Measurements from ENCODE around the gene WNT3A. TPM values are rescaled to one million over a fixed set of nuclear protein-coding genes. Genes with fewer than 3 reads are reported as not detected.
A peak's percentile ranks its signal among the peaks of the same experiment; 100 is the strongest.
"Not testable (repeated sequence)": the region's sequence is repeated elsewhere in the genome, so short reads cannot be mapped to it uniquely, and the experiment has no call there.

The WNT3A gene
- total and polyA plus RNA-seq, 3 experiments from 2014 or later: not detected

GRCh38 chr1:228019722-228020083 lies 12.9 kb downstream of the WNT3A start:
- H3K36me3 Mint-ChIP-seq; DNase-seq; H3K27me3 ChIP-seq (ENCODE audit: insufficient read depth, low read length, poor library complexity, severe bottlenecking); H3K4me1 ChIP-seq (ENCODE audit: insufficient read depth, low read length); POLR2A ChIA-PET; CTCF ChIA-PET; H3K36me3 ChIP-seq (ENCODE audit: insufficient read depth, low read length); H3K4me1 Mint-ChIP-seq; H3K4me3 Mint-ChIP-seq; H3K4me3 ChIP-seq (ENCODE audit: low read length); H3K9me3 ChIP-seq (ENCODE audit: low read length); H3K27ac ChIP-seq (ENCODE audit: low read depth, low read length); H3K27ac Mint-ChIP-seq; H3K9me3 Mint-ChIP-seq; H3K27me3 Mint-ChIP-seq: not testable (repeated sequence)

GRCh38 chr1:228020686-228021354 lies 14.0 kb downstream of the WNT3A start:
- DNase-seq: peak in 1 of 5 donors; percentile 21
- Histone ChIP-seq H3K9me3 (ENCODE audit: low read length) (no peaks in the 10 kb centered on the region), H3K27ac (ENCODE audit: low read depth, low read length) (no peak overlapping the region), H3K36me3 (ENCODE audit: insufficient read depth, low read length) (no peaks in the 10 kb centered on the region), H3K4me1 (ENCODE audit: insufficient read depth, low read length) (no peaks in the 10 kb centered on the region), H3K4me3 (ENCODE audit: low read length) (no peak overlapping the region), H3K27me3 (ENCODE audit: insufficient read depth, low read length, poor library complexity, severe bottlenecking) (no peaks in the 10 kb centered on the region)
- Mint-ChIP-seq H3K9me3 (no peaks in the 10 kb centered on the region), H3K4me1 (no peaks in the 10 kb centered on the region), H3K36me3 (no peaks in the 10 kb centered on the region), H3K27me3 (no peaks in the 10 kb centered on the region), H3K27ac (no peak overlapping the region), H3K4me3 (no peak overlapping the region)
- ChIA-PET POLR2A (no interaction called here), CTCF (interaction anchor here (1.3 kb wide), 1 partner anchor 48 kb away, joined by 3 read pairs; no protein-coding TSS in a partner anchor)

GRCh38 chr1:228021355-228022030 lies 14.7 kb downstream of the WNT3A start:
- DNase-seq: peak in 1 of 5 donors; percentile 26
- Mint-ChIP-seq H3K27me3 (no peaks in the 10 kb centered on the region), H3K36me3 (no peaks in the 10 kb centered on the region), H3K4me3 (no peak overlapping the region), H3K9me3 (no peaks in the 10 kb centered on the region), H3K27ac (no peak overlapping the region), H3K4me1 (no peaks in the 10 kb centered on the region)
- H3K27ac ChIP-seq (ENCODE audit: low read depth, low read length): no peak overlapping the region
- ChIA-PET POLR2A (no interaction called here), CTCF (interaction anchor here (1.3 kb wide), 1 partner anchor 48 kb away, joined by 3 read pairs; no protein-coding TSS in a partner anchor)
- H3K4me3 ChIP-seq (ENCODE audit: low read length): no peak overlapping the region
- no peaks in the 10 kb centered on the region for H3K27me3 ChIP-seq (ENCODE audit: insufficient read depth, low read length, poor library complexity, severe bottlenecking)
- H3K36me3 ChIP-seq (ENCODE audit: insufficient read depth, low read length): no peaks in the 10 kb centered on the region
- no peaks in the 10 kb centered on the region for H3K9me3 ChIP-seq (ENCODE audit: low read length)
- H3K4me1 ChIP-seq (ENCODE audit: insufficient read depth, low read length): no peaks in the 10 kb centered on the region

GRCh38 chr1:228022571-228023293 lies 15.9 kb downstream of the WNT3A start:
- no peaks in the 10 kb centered on the region for H3K36me3 Mint-ChIP-seq
- Histone ChIP-seq H3K27ac (ENCODE audit: low read depth, low read length) (no peak overlapping the region), H3K27me3 (ENCODE audit: insufficient read depth, low read length, poor library complexity, severe bottlenecking) (no peaks in the 10 kb centered on the region), H3K4me1 (ENCODE audit: insufficient read depth, low read length) (no peaks in the 10 kb centered on the region), H3K36me3 (ENCODE audit: insufficient read depth, low read length) (no peaks in the 10 kb centered on the region), H3K4me3 (ENCODE audit: low read length) (no peak overlapping the region), H3K9me3 (ENCODE audit: low read length) (no peaks in the 10 kb centered on the region)
- DNase-seq: peak in 1 of 5 donors; percentile 34
- no peak overlapping the region for H3K4me3 Mint-ChIP-seq
- POLR2A ChIA-PET: no interaction called here
- no peaks in the 10 kb centered on the region for H3K4me1 Mint-ChIP-seq
- peak overlapping the region in 1 of 8 donors; percentile 82 for H3K27ac Mint-ChIP-seq
- no peaks in the 10 kb centered on the region for H3K9me3 Mint-ChIP-seq
- CTCF ChIA-PET: no interaction called here
- peaks cover 0 to 8% of the 10 kb centered on the region in 2 donors for H3K27me3 Mint-ChIP-seq

- H3K36me3 ChIP-seq (ENCODE audit: insufficient read depth, low read length): no peaks in the 10 kb centered on the region
- ChIA-PET POLR2A (no interaction called here), CTCF (no interaction called here)
- H3K27ac Mint-ChIP-seq: no peak overlapping the region
- no peaks in the 10 kb centered on the region for H3K9me3 ChIP-seq (ENCODE audit: low read length)
- no peaks in the 10 kb centered on the region for H3K9me3 Mint-ChIP-seq
- no peak for DNase-seq
- H3K36me3 Mint-ChIP-seq: no peaks in the 10 kb centered on the region
- no peak overlapping the region for H3K27ac ChIP-seq (ENCODE audit: low read depth, low read length)
- no peak overlapping the region for H3K4me3 ChIP-seq (ENCODE audit: low read length)
- H3K4me1 ChIP-seq (ENCODE audit: insufficient read depth, low read length): no peaks in the 10 kb centered on the region
- H3K4me1 Mint-ChIP-seq: no peaks in the 10 kb centered on the region
- no peak overlapping the region for H3K4me3 Mint-ChIP-seq
- H3K27me3 Mint-ChIP-seq: peaks cover 0 to 9% of the 10 kb centered on the region in 2 donors
- no peaks in the 10 kb centered on the region for H3K27me3 ChIP-seq (ENCODE audit: insufficient read depth, low read length, poor library complexity, severe bottlenecking)
Measured at GRCh38 chr1:228023294-228023639, 16.5 kb downstream of the WNT3A start.

GRCh38 chr1:228029281-228029680 lies 22.5 kb downstream of the WNT3A start:
- H3K36me3 Mint-ChIP-seq: peaks cover 0 to 1% (median 0%) of the 10 kb centered on the region in 3 donors
- Histone ChIP-seq H3K27me3 (ENCODE audit: insufficient read depth, low read length, poor library complexity, severe bottlenecking) (peaks cover 5% of the 10 kb centered on the region), H3K4me1 (ENCODE audit: insufficient read depth, low read length) (no peaks in the 10 kb centered on the region), H3K36me3 (ENCODE audit: insufficient read depth, low read length) (no peaks in the 10 kb centered on the region), H3K4me3 (ENCODE audit: low read length) (no peak overlapping the region), H3K9me3 (ENCODE audit: low read length) (no peaks in the 10 kb centered on the region), H3K27ac (ENCODE audit: low read depth, low read length) (no peak overlapping the region)
- peak in 1 of 5 donors; percentile 22 for DNase-seq
- POLR2A ChIA-PET: no interaction called here
- H3K9me3 Mint-ChIP-seq: no peaks in the 10 kb centered on the region
- H3K27me3 Mint-ChIP-seq: peaks cover 10 to 42% of the 10 kb centered on the region in 2 donors
- no peak overlapping the region for H3K27ac Mint-ChIP-seq
- H3K4me3 Mint-ChIP-seq: no peak overlapping the region
- H3K4me1 Mint-ChIP-seq: no peaks in the 10 kb centered on the region
- CTCF ChIA-PET: no interaction called here

- Mint-ChIP-seq H3K4me1 (no peaks in the 10 kb centered on the region), H3K27ac (no peak overlapping the region), H3K9me3 (no peaks in the 10 kb centered on the region), H3K27me3 (peaks cover 10 to 46% of the 10 kb centered on the region in 2 donors), H3K4me3 (no peak overlapping the region), H3K36me3 (peaks cover 0 to 1% (median 0%) of the 10 kb centered on the region in 3 donors)
- Histone ChIP-seq H3K27me3 (ENCODE audit: insufficient read depth, low read length, poor library complexity, severe bottlenecking) (peaks cover 5% of the 10 kb centered on the region), H3K36me3 (ENCODE audit: insufficient read depth, low read length) (no peaks in the 10 kb centered on the region), H3K4me3 (ENCODE audit: low read length) (no peak overlapping the region), H3K9me3 (ENCODE audit: low read length) (no peaks in the 10 kb centered on the region), H3K27ac (ENCODE audit: low read depth, low read length) (no peak overlapping the region), H3K4me1 (ENCODE audit: insufficient read depth, low read length) (no peaks in the 10 kb centered on the region)
- CTCF ChIA-PET: no interaction called here
- peak in 1 of 5 donors; percentile 31 for DNase-seq
- POLR2A ChIA-PET: no interaction called here
Measured at GRCh38 chr1:228030451-228031201, 23.8 kb downstream of the WNT3A start.
